GM13977 (cell line): Measurements from ENCODE around the gene CDKN2B-AS1.

Experiments used
- DNase-seq: peaks from one replicate; pipeline ENCODE4 v3.0.0; 2012; ENCODE audit warnings: low spot score
- CTCF ChIP-seq: IDR thresholded peaks from 2 replicates; pipeline ENCODE4 v1.5.1; 2012; ENCODE audit warnings: mild to moderate bottlenecking, control low read depth; ENCODE audit not compliant: insufficient read depth; ENCODE audit errors: extremely low read depth, missing control alignments
- in situ Hi-C: fragments of 300-500 bp; cut with MboI; formaldehyde crosslinking; loops from one replicate; pipeline ENCODE4 v1.12.0; 2022; ENCODE audit warnings: low sequenced_read_pairs, low pct_unique_long_range_greater_than_20kb, mixed read lengths, inconsistent platforms; ENCODE audit not compliant: unreplicated experiment

Gene CDKN2B-AS1

GRCh38 chr9:22111176-22111953, 116.8 kb downstream of the CDKN2B-AS1 start:
- in situ Hi-C loops = no loop called here
- no peak for TF ChIP-seq CTCF
- no peak for DNase-seq

GRCh38 chr9:22111954-22112247, 117.3 kb downstream of the CDKN2B-AS1 start:
- in situ Hi-C loops = no loop called here
- no peak for TF ChIP-seq CTCF
- no peak for DNase-seq

GRCh38 chr9:22112870-22113821, 118.6 kb downstream of the CDKN2B-AS1 start:
- in situ Hi-C loops = no loop called here
- TF ChIP-seq CTCF = no peak
- DNase-seq = no peak

GRCh38 chr9:22114956-22115355, 120.4 kb downstream of the CDKN2B-AS1 start:
- no peak for DNase-seq
- TF ChIP-seq CTCF = no peak
- in situ Hi-C loops = no loop called here

- DNase-seq = no peak
- TF ChIP-seq CTCF = no peak
- in situ Hi-C loops = no loop called here
These were observed 122.2 kb downstream of the CDKN2B-AS1 start for GRCh38 chr9:22116758-22117157.

- in situ Hi-C loops = no loop called here
- TF ChIP-seq CTCF = no peak
- DNase-seq = no peak
These were observed 123.2 kb downstream of the CDKN2B-AS1 start for GRCh38 chr9:22117511-22118384.
